ENCODE measurements around the gene TEPSIN. TPM values are rescaled to one million over a fixed set of nuclear protein-coding genes. Genes with fewer than 3 reads are reported as not detected.
"Not testable (repeated sequence)": the region's sequence is repeated elsewhere in the genome, so short reads cannot be mapped to it uniquely, and the experiment has no call there.

Gene TEPSIN
- total RNA-seq, 2 experiments from 2014 or later: 53.6 to 56.3 TPM

- Mint-ChIP-seq H3K27me3 (no peaks in the 10 kb centered on the region), H3K9me3 (ENCODE audit: low read depth) (no peaks in the 10 kb centered on the region), H3K4me1 (peaks cover 12% of the 10 kb centered on the region), H3K27ac (no peak overlapping the region), H3K36me3 (peaks cover 9% of the 10 kb centered on the region), H3K4me3 (no peak overlapping the region)
- CTCF ChIA-PET: interaction anchor here (0.5 kb wide), 1 partner anchor 831 kb away, joined by 3 read pairs; no protein-coding TSS in a partner anchor
- ATAC-seq (no peak), DNase-seq (no peak)
These were observed 4.4 kb downstream of the TEPSIN start for GRCh38 chr17:81234506-81234855.

GRCh38 chr17:81233811-81234505, 4.9 kb downstream of the TEPSIN start:
- Mint-ChIP-seq H3K27me3 (no peaks in the 10 kb centered on the region), H3K4me1 (peaks cover 12% of the 10 kb centered on the region), H3K4me3 (no peak overlapping the region), H3K9me3 (ENCODE audit: low read depth) (no peaks in the 10 kb centered on the region), H3K27ac (no peak overlapping the region), H3K36me3 (peaks cover 9% of the 10 kb centered on the region)
- ATAC-seq (no peak), DNase-seq (no peak)
- CTCF ChIA-PET: no interaction called here

GRCh38 chr17:81233316-81233715, 5.5 kb downstream of the TEPSIN start:
- no peak overlapping the region for H3K27ac Mint-ChIP-seq

GRCh38 chr17:81232616-81233241, 6.1 kb downstream of the TEPSIN start:
- CTCF ChIA-PET: no interaction called here
- no peaks in the 10 kb centered on the region for H3K9me3 Mint-ChIP-seq (ENCODE audit: low read depth)
- no peak overlapping the region for H3K27ac Mint-ChIP-seq
- peaks cover 11% of the 10 kb centered on the region for H3K4me1 Mint-ChIP-seq
- no peak for ATAC-seq
- no peak for DNase-seq
- no peak overlapping the region for H3K4me3 Mint-ChIP-seq
- H3K27me3 Mint-ChIP-seq: no peaks in the 10 kb centered on the region
- H3K36me3 Mint-ChIP-seq: peaks cover 9% of the 10 kb centered on the region

More at GRCh38 chr17:81233316-81233715, 5.5 kb downstream of the TEPSIN start:
- peaks cover 9% of the 10 kb centered on the region for H3K36me3 Mint-ChIP-seq
- H3K27me3 Mint-ChIP-seq: no peaks in the 10 kb centered on the region
- CTCF ChIA-PET: no interaction called here
- ATAC-seq (no peak), DNase-seq (no peak)
- H3K4me1 Mint-ChIP-seq: peaks cover 12% of the 10 kb centered on the region
- no peak overlapping the region for H3K4me3 Mint-ChIP-seq
- no peaks in the 10 kb centered on the region for H3K9me3 Mint-ChIP-seq (ENCODE audit: low read depth)

- Mint-ChIP-seq H3K9me3 (ENCODE audit: low read depth) (no peaks in the 10 kb centered on the region), H3K27ac (no peak overlapping the region), H3K4me3 (no peak overlapping the region), H3K27me3 (no peaks in the 10 kb centered on the region), H3K4me1 (peaks cover 7% of the 10 kb centered on the region), H3K36me3 (peaks cover 9% of the 10 kb centered on the region)
- no peak for ATAC-seq
- DNase-seq: no peak
- CTCF ChIA-PET: interaction anchor here (0.5 kb wide), 1 partner anchor 91 kb away, joined by 3 read pairs; no protein-coding TSS in a partner anchor
These were observed 6.9 kb downstream of the TEPSIN start for GRCh38 chr17:81231766-81232581.

GRCh38 chr17:81231121-81231645, 7.7 kb downstream of the TEPSIN start:
- no peak for DNase-seq
- CTCF ChIA-PET: interaction anchor here (0.5 kb wide), 1 partner anchor 92 kb away, joined by 3 read pairs; no protein-coding TSS in a partner anchor
- H3K36me3 Mint-ChIP-seq: peaks cover 9% of the 10 kb centered on the region
- H3K27me3 Mint-ChIP-seq: no peaks in the 10 kb centered on the region
- H3K4me3 Mint-ChIP-seq: no peak overlapping the region
- peaks cover 7% of the 10 kb centered on the region for H3K4me1 Mint-ChIP-seq
- ATAC-seq: no peak
- H3K9me3 Mint-ChIP-seq (ENCODE audit: low read depth): no peaks in the 10 kb centered on the region
- no peak overlapping the region for H3K27ac Mint-ChIP-seq

- Mint-ChIP-seq H3K4me1 (peaks cover 6% of the 10 kb centered on the region), H3K27me3 (no peaks in the 10 kb centered on the region), H3K36me3 (peaks cover 9% of the 10 kb centered on the region), H3K4me3 (no peak overlapping the region), H3K27ac (no peak overlapping the region), H3K9me3 (ENCODE audit: low read depth) (no peaks in the 10 kb centered on the region)
- no peak for ATAC-seq
- CTCF ChIA-PET: interaction anchor here (2.6 kb wide), 1 partner anchor 8 kb away, joined by 8 read pairs; the partner anchor contains the start of genes NDUFAF8 and TEPSIN
- no peak for DNase-seq
These were observed 8.6 kb downstream of the TEPSIN start for GRCh38 chr17:81230043-81230820.

GRCh38 chr17:81229666-81229920, 9.3 kb downstream of the TEPSIN start:
- no peak overlapping the region for H3K4me3 Mint-ChIP-seq
- no peaks in the 10 kb centered on the region for H3K27me3 Mint-ChIP-seq
- ATAC-seq (no peak), DNase-seq (no peak)
- peaks cover 9% of the 10 kb centered on the region for H3K36me3 Mint-ChIP-seq
- CTCF ChIA-PET: interaction anchor here (2.6 kb wide), 1 partner anchor 9 kb away, joined by 8 read pairs; the partner anchor contains the start of genes NDUFAF8 and TEPSIN
- no peaks in the 10 kb centered on the region for H3K9me3 Mint-ChIP-seq (ENCODE audit: low read depth)
- peaks cover 6% of the 10 kb centered on the region for H3K4me1 Mint-ChIP-seq
- no peak overlapping the region for H3K27ac Mint-ChIP-seq

- Mint-ChIP-seq H3K4me3 (no peak overlapping the region), H3K9me3 (ENCODE audit: low read depth) (no peaks in the 10 kb centered on the region), H3K27ac (no peak overlapping the region), H3K27me3 (no peaks in the 10 kb centered on the region), H3K36me3 (peaks cover 9% of the 10 kb centered on the region), H3K4me1 (peaks cover 6% of the 10 kb centered on the region)
- ATAC-seq (no peak), DNase-seq (no peak)
- CTCF ChIA-PET: interaction anchor here (2.6 kb wide), 1 partner anchor 9 kb away, joined by 8 read pairs; the partner anchor contains the start of genes NDUFAF8 and TEPSIN
These were observed 9.8 kb downstream of the TEPSIN start for GRCh38 chr17:81228834-81229665.

- Mint-ChIP-seq H3K4me3 (no peak overlapping the region), H3K4me1 (peaks cover 12% of the 10 kb centered on the region), H3K27ac (no peak overlapping the region), H3K36me3 (peaks cover 9% of the 10 kb centered on the region), H3K27me3 (no peaks in the 10 kb centered on the region), H3K9me3 (ENCODE audit: low read depth) (no peaks in the 10 kb centered on the region)
- CTCF ChIA-PET: interaction anchor here (2.6 kb wide), 1 partner anchor 10 kb away, joined by 8 read pairs; the partner anchor contains the start of genes NDUFAF8 and TEPSIN
- ATAC-seq (no peak), DNase-seq (no peak)
These were observed 10.4 kb downstream of the TEPSIN start for GRCh38 chr17:81228420-81228819.

GRCh38 chr17:81227630-81228029, 11.2 kb downstream of the TEPSIN start:
- H3K4me3 Mint-ChIP-seq; H3K36me3 Mint-ChIP-seq; H3K27me3 Mint-ChIP-seq; H3K9me3 Mint-ChIP-seq (ENCODE audit: low read depth); H3K27ac Mint-ChIP-seq; DNase-seq; ATAC-seq: not testable (repeated sequence)
- CTCF ChIA-PET: interaction anchor here (1.3 kb wide), 1 partner anchor 11 kb away, joined by 5 read pairs; the partner anchor contains the start of genes NDUFAF8 and TEPSIN
- peaks cover 14% of the 10 kb centered on the region for H3K4me1 Mint-ChIP-seq

- no peak for ATAC-seq
These were observed 15.1 kb downstream of the TEPSIN start for GRCh38 chr17:81223762-81224130.

More at GRCh38 chr17:81223762-81224130, 15.1 kb downstream of the TEPSIN start:
- no peaks in the 10 kb centered on the region for H3K9me3 Mint-ChIP-seq (ENCODE audit: low read depth)
- peak overlapping the region; percentile 64 for H3K27ac Mint-ChIP-seq
- CTCF ChIA-PET: no interaction called here
- no peaks in the 10 kb centered on the region for H3K36me3 Mint-ChIP-seq
- H3K4me1 Mint-ChIP-seq: peaks cover 23% of the 10 kb centered on the region
- DNase-seq: no peak
- no peaks in the 10 kb centered on the region for H3K27me3 Mint-ChIP-seq
- H3K4me3 Mint-ChIP-seq: peak overlapping the region; percentile 52
